GM20431 (cell line): Measurements from ENCODE around the gene MYMK.

ENCODE experiments used
- in situ Hi-C: fragments of 300-500 bp; cut with MseI, MboI; formaldehyde crosslinking; loops from one replicate; pipeline ENCODE4 v1.15.0; 2020; ENCODE audit warnings: low sequenced_read_pairs; ENCODE audit not compliant: unreplicated experiment

MYMK gene

DNA sequence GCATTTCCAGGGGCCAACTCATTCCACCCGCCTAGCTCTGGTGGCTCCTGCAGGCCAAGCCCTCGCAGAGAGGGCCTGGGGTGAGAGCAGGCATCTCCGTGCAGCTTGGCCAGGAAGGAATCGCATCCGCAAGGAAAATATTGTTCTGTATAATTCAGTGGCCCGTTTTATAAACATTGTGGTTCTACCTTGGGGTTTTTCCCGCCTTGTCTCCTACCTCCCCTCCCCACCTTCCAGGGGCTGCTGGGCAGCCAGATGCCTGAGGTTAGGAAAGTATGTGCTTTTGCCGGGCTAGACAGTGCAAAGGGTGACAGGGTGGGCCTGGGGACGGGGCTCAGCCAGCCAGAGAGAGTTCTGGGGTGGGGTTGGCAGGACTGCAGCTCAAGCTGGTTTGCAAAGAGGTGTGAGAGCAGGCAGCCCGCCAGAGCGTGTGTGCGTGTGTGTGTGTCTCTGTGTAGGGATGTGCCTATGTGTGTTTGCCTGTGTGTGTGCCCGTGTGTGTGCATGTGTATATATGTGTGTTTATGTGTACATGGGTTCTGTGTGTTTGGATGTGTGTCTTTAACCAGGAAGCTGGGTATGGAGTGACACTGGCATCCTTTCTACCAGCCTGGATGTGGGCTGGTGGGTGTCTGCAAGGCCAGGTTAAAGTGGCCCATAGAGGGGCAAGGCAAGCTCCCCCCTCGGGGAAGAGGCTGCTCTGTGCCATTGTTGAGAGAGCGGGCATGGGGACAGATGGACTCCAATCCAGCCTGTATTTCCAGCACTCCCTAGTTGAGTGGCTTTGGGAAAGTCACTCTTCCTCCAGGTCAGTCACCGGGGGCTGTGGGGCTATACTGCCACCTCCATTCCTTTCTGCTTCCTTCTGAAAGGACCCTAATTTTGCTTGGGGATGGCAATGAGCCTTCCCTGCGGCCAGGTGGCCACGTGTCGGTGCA, 35.2 kb downstream of the MYMK start:
- in situ Hi-C loops: loop anchor here (10.0 kb wide), 1 partner anchor 305 kb away; no protein-coding TSS in a partner anchor

GRCh38 chr9:133488686-133489252, 36.0 kb downstream of the MYMK start:
- in situ Hi-C loops: loop anchor here (10.0 kb wide), 1 partner anchor 304 kb away; no protein-coding TSS in a partner anchor

GRCh38 chr9:133487331-133487725, 37.4 kb downstream of the MYMK start:
- in situ Hi-C loops: loop anchor here (10.0 kb wide), 1 partner anchor 303 kb away; no protein-coding TSS in a partner anchor

DNA sequence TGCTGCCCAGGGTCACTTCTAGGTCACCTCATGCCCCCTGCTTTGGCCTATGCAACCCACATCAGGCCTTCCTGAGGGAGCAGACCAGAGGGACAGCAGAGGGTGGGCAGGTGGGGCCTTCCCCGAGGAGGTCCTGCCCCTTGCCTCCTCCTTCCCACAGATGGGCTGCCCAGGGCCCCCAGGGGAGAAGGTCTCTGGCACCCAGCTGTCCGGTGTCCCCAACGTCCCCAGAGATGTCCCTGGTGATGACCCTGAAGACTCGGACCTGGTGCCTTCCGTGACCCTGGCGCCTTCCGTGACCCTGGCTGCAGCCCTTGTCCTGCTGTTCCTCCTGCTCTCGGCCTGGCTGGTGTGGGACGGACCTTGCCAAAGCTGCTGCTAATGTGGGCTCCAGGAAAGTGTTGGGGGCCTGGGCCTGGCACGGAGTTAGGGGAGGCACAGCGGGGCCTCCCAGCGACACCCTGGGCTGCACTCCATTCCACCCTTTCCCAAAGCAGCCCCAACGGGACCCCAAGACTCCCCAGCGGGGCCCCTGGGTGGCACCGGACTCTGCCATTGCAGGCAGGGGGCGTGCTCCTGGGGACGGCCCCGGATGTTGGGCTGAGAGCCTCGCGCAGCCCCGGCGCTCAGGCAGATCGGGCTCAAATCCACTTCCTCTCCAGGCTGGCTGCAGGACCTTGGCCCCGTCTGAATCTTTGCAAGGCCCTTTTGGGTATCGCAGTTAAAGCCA, 39.1 kb downstream of the MYMK start:
- in situ Hi-C loops: loop anchor here (10.0 kb wide), 1 partner anchor 301 kb away; no protein-coding TSS in a partner anchor

DNA sequence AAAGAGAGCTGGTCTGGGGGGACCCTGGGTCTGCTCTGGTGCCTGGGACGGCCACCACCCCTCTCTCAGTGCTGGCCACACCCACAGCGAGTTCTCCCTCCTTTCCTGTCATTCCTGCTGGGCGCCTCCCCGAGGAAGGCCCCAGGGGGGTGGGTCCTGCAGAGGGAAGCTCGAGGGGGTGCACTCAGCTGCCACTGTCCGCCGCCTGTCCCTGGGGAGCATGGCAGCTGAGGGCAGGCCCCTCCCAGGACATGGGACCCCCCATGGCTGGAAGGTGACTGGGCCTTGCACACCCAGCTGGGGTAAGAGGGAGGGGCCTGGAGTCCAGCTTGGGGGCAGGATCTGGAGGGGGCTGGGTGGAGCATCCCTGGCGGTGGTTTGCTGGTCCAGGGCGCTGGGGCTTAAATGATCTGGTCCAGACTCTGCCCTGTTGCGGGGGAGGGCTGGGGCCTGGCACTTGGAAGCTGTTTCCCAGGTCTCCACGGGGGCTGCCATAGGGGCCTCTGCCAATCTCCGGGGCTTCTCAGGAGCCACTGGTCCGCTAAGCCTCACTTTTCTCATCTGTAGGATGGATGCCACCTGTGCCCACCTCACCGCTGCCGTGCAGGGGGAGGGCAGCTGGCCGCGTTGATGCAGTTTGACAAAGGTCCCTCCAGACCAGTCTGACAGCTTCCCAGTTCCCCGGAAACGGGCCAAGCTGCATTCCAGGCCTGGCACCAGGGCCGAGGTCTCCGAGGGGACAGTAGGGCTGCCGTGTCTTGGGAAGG, 39.9 kb downstream of the MYMK start:
- in situ Hi-C loops: loop anchor here (10.0 kb wide), 1 partner anchor 300 kb away; no protein-coding TSS in a partner anchor

DNA sequence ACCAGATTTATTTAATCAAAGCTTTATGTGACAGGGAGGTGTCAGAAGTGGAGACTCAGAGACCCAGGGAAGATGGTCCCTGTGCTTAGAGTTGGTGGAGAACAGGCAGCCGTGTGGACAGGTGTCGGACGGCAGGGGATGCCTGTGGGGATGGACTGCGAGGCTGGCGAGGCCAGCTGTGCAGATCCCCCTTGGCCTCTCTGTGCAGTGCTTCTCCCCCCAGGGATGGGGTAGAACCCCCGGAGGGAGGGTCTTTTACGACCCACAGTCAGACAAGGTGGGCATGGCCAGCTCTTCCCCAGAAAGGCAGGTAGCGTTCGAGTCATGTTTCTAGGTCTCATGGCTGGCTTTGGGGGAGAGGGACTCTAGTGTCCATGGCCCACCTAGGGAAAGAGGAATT, 41.1 kb downstream of the MYMK start:
- in situ Hi-C loops: loop anchor here (10.0 kb wide), 1 partner anchor 299 kb away; no protein-coding TSS in a partner anchor

DNA sequence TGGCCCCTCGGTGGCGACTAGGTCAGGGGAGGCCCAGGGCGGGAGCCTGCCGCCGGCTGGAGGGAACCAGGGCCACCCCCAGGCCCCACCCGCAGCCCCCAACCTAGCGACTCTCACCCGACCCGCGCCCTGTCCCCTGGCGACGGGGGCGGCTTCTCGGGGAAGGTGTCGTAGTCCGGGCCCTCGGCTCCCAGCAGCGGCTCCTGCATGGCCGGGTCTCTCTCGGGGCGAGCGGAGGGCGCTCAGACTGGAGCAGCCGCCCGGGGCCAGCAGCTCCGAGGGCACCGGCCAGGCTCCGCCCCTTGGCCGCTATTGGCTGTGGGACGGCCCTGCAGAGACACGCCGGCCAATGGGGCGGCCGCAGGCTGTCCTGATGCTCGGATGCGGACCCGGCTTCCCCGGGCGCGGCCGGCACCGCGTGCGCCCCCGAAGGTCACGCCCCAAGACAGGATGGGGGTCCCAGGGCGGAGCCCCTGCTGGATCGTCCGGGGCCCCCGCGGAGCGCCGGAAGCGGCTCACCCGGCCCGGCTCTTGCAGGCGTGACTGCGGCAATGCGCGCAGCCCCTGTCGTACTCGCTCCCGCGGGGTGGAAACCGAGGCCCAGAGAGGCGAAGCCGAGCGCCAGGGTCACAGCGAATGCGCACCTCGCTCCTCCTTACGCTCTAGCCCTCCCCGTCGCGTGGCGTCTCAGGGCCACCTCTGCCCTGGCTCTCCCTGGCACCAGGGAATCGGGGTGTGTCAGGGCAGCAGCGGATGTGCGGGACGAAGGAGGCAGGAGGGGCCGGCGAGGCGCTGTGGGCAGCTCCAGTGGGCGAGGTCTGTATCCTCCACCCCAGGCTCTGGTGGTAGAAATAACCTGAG, 45.7 kb downstream of the MYMK start, which contains the start of gene SLC2A6:
Gene SLC2A6, minus strand, starts transcription at position 249 of the 861 bp plus-strand sequence. Its CDS starts 40 bp downstream, at position 209.
- in situ Hi-C loops: no loop called here

DNA sequence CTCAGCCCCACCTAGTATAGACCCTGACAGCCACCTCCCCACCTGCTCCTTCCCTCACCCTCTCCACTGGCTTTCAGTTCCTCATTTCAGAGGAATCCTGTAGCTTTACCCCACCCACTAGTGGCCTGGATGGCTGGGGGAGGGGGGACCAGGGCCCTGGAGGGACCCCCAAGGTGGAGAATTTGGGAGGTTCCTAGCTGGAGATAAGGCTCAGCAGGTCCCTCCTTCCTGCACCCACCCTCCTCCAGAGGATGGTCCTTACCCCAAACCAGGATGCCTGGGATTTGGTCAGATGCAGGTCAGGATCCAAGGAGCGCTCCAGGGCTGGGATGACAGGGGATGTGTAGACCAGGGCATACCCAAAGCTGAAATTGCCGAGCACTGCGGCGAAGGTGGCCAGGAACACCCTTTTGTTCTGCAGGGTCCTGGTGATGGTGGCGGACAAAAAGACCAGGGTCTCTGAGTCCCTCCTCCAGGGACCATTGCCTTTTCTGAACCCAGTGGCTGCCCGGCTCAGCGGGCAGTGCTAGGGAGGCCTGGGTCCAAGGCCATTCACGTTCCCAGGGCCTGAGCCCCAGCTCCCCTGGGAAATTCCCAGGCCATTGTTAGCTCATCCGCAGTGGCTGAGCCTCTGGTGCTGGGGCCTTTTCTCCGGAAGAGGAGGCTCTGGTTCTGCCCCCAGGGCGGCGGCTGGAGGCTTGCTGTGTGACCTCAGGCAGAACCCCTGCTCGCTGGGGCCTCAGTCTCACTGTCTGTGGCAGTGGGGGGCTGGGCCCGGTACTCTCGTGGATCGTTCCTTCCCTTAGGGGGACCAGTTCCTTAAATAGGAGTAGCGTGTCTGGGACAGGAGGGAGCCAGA, 46.5 kb downstream of the MYMK start:
- in situ Hi-C loops: no loop called here

DNA sequence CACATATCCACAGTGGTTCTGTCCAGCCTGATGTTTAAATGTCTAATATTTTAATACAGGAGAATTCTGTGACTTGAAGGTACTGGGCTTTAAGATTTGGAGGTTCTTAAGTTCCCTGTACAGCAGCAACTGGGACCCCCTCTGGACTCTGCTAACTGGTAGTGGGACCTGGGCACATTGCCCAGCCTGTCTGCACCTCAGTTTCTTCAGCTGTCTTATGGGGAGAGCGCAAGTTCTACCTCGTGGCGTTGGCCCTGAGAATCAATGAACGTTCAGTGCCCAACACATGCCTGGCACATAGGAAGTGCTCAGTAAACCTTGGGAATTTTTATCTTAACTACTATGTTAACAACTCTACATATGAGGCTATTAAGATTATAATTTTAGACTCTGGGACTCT, 47.3 kb downstream of the MYMK start:
- in situ Hi-C loops: no loop called here

- in situ Hi-C loops: no loop called here
These were observed 47.8 kb downstream of the MYMK start for GRCh38 chr9:133476941-133477340.

GRCh38 chr9:133476036-133476931, 48.5 kb downstream of the MYMK start:
- in situ Hi-C loops: no loop called here

GRCh38 chr9:133475292-133476012, 49.3 kb downstream of the MYMK start:
- in situ Hi-C loops: no loop called here

DNA sequence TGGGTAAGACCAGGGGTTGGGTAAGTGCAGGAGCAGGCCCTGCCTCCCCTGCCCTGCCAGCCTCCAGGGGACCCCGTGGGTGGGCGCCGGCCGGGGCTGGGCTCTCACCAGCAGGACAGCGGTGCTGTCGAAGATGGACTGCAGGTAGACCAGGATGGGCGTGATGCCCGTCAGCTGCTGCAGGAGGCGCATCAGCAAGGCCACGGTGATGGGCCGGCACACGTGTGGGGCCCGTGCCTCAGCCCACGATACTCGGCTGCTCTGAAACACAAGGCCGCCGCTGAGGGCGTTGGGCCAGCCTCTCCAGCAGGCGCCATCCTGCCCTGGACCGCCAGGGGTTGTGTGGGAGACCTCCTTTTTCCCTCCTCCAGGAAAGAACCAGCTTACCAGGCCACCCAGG, 49.9 kb downstream of the MYMK start:
- in situ Hi-C loops: no loop called here

DNA sequence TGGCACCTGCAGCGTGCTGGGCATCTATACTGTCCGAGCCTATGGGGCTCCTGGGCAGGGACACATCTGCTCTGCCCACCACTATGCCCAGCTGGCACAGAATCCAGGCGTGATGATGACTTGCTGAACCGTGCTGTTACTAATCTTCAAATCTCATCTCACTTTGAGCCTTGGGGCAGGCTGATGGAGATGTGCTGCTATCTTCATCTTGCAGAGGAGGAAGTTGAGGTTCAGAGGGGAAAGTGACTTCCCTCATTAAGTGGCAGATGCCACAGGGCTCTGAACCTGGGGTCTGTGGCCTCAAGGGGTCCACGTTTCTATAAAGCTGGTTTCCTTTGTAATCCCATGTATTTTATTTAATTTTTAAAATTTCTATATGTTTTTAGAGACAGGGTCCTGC, 50.5 kb downstream of the MYMK start:
- in situ Hi-C loops: no loop called here

DNA sequence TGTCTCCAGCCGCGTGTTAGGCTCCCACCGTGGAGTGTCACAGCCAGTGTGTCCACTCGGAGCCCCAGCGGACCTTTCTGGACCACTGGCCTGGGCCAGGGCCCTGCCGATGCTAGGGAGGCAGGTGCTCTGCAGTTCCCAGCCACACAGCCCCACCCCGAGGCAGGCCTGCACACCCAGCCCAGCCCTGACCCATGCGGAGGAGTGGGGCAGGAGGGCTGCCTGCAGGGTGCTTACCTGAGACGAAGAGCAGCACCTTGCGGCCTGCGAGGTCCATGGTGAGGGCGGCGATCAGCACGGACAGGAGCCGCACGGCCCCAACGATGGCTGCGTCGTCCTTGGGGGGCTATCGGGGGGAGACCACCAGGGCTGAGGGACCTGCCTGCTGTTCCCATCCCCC, 51.0 kb downstream of the MYMK start:
- in situ Hi-C loops: no loop called here

DNA sequence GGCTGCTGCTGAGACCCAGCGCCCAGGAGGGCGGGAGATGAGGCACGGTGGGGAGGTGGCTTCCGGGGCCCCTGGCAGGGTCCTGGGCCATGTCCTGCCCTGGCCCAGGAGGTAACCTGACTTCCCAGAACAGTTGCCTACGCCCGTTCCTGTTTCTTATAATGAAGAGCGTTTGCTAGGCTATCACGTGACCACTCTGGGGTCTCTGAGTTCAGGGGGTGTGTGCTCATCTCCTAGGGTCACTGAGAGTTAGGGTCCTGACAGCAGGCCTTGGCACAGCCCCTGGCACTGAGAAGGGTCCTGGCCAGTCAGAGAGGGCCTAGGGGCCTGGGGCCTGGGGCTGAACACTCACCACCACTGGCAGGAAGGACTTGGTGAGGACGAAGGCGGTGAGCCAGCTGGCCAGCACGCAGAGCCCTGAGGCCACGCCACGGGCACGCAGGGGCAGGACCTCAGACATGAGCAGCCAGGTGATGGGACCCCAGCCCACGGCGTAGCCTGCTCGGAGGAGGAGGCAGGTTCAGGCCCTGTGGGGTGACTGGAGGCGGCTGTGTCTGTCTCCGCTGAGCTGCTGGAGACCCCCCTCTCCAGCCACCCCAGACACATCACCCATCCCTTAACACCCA, 51.9 kb downstream of the MYMK start:
- in situ Hi-C loops: no loop called here
